Esophagus squamous epithelium (tissue), 4 donors: ENCODE results near the gene ITGB2.
"Not testable (repeated sequence)": the region's sequence is repeated elsewhere in the genome, so short reads cannot be mapped to it uniquely, and the experiment has no call there.

Source experiments
- CTCF ChIP-seq, 6 experiments: fragments of 450-650 bp in 4 of 6; fragments of 200-600 bp in 2 of 6; sonication (generic) in 2 of 6; IDR thresholded peaks; one replicate each; pipeline ENCODE4 v1.5.1; 2016 to 2019; ENCODE audit warnings: antibody characterized with exemption in 6 of 6, mild to moderate bottlenecking in 4 of 6, moderate library complexity in 4 of 6
- POLR2A ChIP-seq, 4 donors: fragments of 450-650 bp; IDR thresholded peaks; one replicate each; pipeline ENCODE4 v1.6.1; 2017; ENCODE audit warnings: antibody characterized with exemption in 4 of 4, mild to moderate bottlenecking in 4 of 4, moderate library complexity in 3 of 4

GRCh38 chr21:44912506-44913412 lies 7.9 kb downstream of the ITGB2 start:
- not testable (repeated sequence) for TF ChIP-seq CTCF, POLR2A (IDR thresholded peaks at IDR 0.05)
